ENCODE results near the gene ANO4. TPM values are rescaled to one million over a fixed set of nuclear protein-coding genes. Genes with fewer than 3 reads are reported as not detected.
"Not testable (repeated sequence)": the region's sequence is repeated elsewhere in the genome, so short reads cannot be mapped to it uniquely, and the experiment has no call there.

The ANO4 gene
- total RNA-seq, 1 experiment from 2014 or later, result 5.7 TPM

DNA sequence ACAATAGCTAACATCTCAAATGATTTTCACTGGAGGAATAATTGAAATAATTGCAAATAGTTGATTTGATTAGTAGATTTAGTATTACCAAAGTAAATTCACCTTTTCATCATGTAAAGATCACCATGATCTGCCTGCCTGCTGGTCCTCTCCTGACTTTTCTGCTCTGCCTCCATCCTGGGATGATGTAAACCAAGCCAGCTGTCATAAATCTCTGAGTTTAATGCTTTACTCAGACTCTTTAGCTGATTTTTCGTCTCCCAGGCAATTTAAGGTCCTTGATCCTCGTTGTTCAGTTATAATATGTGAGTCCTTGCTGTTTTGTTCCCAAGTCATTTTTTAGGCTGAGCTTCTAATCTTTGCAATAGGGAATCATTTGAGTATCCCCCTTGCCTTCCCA lies 138.0 kb downstream of the ANO4 start:
- no peak overlapping the region for H3K18ac ChIP-seq (ENCODE audit: insufficient read length, low read depth, low read length)
- no peak overlapping the region for H2AFZ ChIP-seq (ENCODE audit: low read length)
- H4K20me1 ChIP-seq (ENCODE audit: control insufficient read depth, insufficient read depth, insufficient read length), result no peaks in the 10 kb centered on the region
- no peaks in the 10 kb centered on the region for H3K9me3 Mint-ChIP-seq
- no peak overlapping the region for H3K9ac ChIP-seq (ENCODE audit: extremely low read depth, insufficient read length, low read length)
- no peaks in the 10 kb centered on the region for H3K27me3 Mint-ChIP-seq (ENCODE audit: low read depth)
- H3K27ac ChIP-seq (ENCODE audit: insufficient read length, low read depth, low read length), result no peak overlapping the region
- H3K56ac ChIP-seq (ENCODE audit: insufficient read length, low read depth, low read length), result no peak overlapping the region
- no peaks in the 10 kb centered on the region for H3K27me3 ChIP-seq (ENCODE audit: insufficient read depth, low read length)
- H3K4me3 Mint-ChIP-seq, result no peak overlapping the region
- no peak overlapping the region for H3K4me2 ChIP-seq (ENCODE audit: insufficient read depth, insufficient read length, low read length)
- peaks cover 7 to 11% of the 10 kb centered on the region in 2 experiments for H3K4me1 Mint-ChIP-seq
- H3T11ph ChIP-seq (ENCODE audit: low read length), result no peak overlapping the region
- no peak overlapping the region for H3K23ac ChIP-seq (ENCODE audit: insufficient read length, low read depth, low read length)
- no peak for DNase-seq
- no peak overlapping the region for H2BK120ac ChIP-seq (ENCODE audit: low read depth, low read length, poor library complexity, severe bottlenecking)
- H3K4ac ChIP-seq (ENCODE audit: low read depth, low read length), result no peak overlapping the region
- no peaks in the 10 kb centered on the region; a peak in 3 of 7 replicates for H3K36me3 Mint-ChIP-seq (ENCODE audit: insufficient read depth in 1 of 3, low read depth in 3 of 3)
- no peak overlapping the region for H3K27ac Mint-ChIP-seq
- no CpG with 5 or more reads among the region's 2 CpGs for WGBS (ENCODE audit: extremely low coverage, insufficient read length, low lambda C conversion rate)
- H3K4me1 ChIP-seq (ENCODE audit: insufficient read depth, low read length), result no peaks in the 10 kb centered on the region
- no peaks in the 10 kb centered on the region for H3K79me2 ChIP-seq (ENCODE audit: insufficient read depth, low read length)
- no peaks in the 10 kb centered on the region for H3K23me2 ChIP-seq (ENCODE audit: insufficient read length, low read depth, low read length, poor library complexity, severe bottlenecking)
- no peak overlapping the region for H2BK12ac ChIP-seq (ENCODE audit: insufficient read length, low read depth, low read length)
- no peak overlapping the region for H4K8ac ChIP-seq (replicated peaks; ENCODE audit: insufficient read length, low read depth, low read length)
- TF ChIP-seq, protein P1, sequence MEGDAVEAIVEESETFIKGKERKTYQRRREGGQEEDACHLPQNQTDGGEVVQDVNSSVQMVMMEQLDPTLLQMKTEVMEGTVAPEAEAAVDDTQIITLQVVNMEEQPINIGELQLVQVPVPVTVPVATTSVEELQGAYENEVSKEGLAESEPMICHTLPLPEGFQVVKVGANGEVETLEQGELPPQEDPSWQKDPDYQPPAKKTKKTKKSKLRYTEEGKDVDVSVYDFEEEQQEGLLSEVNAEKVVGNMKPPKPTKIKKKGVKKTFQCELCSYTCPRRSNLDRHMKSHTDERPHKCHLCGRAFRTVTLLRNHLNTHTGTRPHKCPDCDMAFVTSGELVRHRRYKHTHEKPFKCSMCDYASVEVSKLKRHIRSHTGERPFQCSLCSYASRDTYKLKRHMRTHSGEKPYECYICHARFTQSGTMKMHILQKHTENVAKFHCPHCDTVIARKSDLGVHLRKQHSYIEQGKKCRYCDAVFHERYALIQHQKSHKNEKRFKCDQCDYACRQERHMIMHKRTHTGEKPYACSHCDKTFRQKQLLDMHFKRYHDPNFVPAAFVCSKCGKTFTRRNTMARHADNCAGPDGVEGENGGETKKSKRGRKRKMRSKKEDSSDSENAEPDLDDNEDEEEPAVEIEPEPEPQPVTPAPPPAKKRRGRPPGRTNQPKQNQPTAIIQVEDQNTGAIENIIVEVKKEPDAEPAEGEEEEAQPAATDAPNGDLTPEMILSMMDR (conservative IDR thresholded peaks at IDR 0.05), result no peak
- H3K9me3 ChIP-seq (ENCODE audit: control insufficient read depth, low read depth, low read length), result no peaks in the 10 kb centered on the region
- H2BK5ac ChIP-seq (ENCODE audit: insufficient read length, low read length), result no peak overlapping the region
- H3K14ac ChIP-seq (ENCODE audit: insufficient read depth, low read length), result no peak overlapping the region
- no peaks in the 10 kb centered on the region for H3K79me1 ChIP-seq (ENCODE audit: insufficient read depth, low read depth, low read length, poor library complexity, severe bottlenecking)
- H2AK5ac ChIP-seq (ENCODE audit: insufficient read length, low read length), result no peak overlapping the region
- no peak overlapping the region for H2BK20ac ChIP-seq (ENCODE audit: low read depth, low read length, poor library complexity, severe bottlenecking)
- no peak overlapping the region for H2BK15ac ChIP-seq (ENCODE audit: low read depth, low read length)
- no peak overlapping the region for H4K91ac ChIP-seq (ENCODE audit: insufficient read length, low read depth, low read length)
- no peak overlapping the region for H4K5ac ChIP-seq (ENCODE audit: insufficient read length, low read depth, low read length)

DNA sequence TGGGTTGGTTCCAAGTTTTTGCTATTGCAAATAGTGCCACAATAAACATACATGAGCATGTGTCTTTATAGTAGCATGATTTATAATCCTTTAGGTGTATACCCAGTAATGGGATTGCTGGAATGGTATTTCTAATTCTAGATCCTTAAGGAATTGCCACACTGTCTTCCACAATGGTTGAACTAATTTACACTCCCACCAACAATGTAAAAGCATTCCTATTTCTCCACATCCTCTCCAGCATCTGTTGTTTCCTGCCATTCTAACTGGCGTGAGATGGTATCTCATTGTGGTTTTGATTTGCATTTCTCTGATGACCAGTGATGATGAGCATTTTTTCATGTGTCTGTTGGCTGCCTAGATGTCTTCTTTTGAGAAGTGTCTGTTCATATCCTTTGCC lies 139.0 kb downstream of the ANO4 start:
- not testable (repeated sequence) for H3K9me3 ChIP-seq (ENCODE audit: control insufficient read depth, low read depth, low read length); H3K27ac ChIP-seq (ENCODE audit: insufficient read length, low read depth, low read length); H3K27ac Mint-ChIP-seq; DNase-seq; H3K18ac ChIP-seq (ENCODE audit: insufficient read length, low read depth, low read length); H3K23me2 ChIP-seq (ENCODE audit: insufficient read length, low read depth, low read length, poor library complexity, severe bottlenecking); H3K4me3 Mint-ChIP-seq; H4K20me1 ChIP-seq (ENCODE audit: control insufficient read depth, insufficient read depth, insufficient read length); H2BK120ac ChIP-seq (ENCODE audit: low read depth, low read length, poor library complexity, severe bottlenecking); H2BK12ac ChIP-seq (ENCODE audit: insufficient read length, low read depth, low read length); H4K8ac ChIP-seq (replicated peaks; ENCODE audit: insufficient read length, low read depth, low read length); H3K4ac ChIP-seq (ENCODE audit: low read depth, low read length); H3K4me1 ChIP-seq (ENCODE audit: insufficient read depth, low read length); H3K4me2 ChIP-seq (ENCODE audit: insufficient read depth, insufficient read length, low read length); H3K27me3 Mint-ChIP-seq (ENCODE audit: low read depth); H2BK15ac ChIP-seq (ENCODE audit: low read depth, low read length); H3K27me3 ChIP-seq (ENCODE audit: insufficient read depth, low read length); H3K79me1 ChIP-seq (ENCODE audit: insufficient read depth, low read depth, low read length, poor library complexity, severe bottlenecking); H3K79me2 ChIP-seq (ENCODE audit: insufficient read depth, low read length); H2BK20ac ChIP-seq (ENCODE audit: low read depth, low read length, poor library complexity, severe bottlenecking); H3K56ac ChIP-seq (ENCODE audit: insufficient read length, low read depth, low read length); H3K9me3 Mint-ChIP-seq; H4K5ac ChIP-seq (ENCODE audit: insufficient read length, low read depth, low read length); H2BK5ac ChIP-seq (ENCODE audit: insufficient read length, low read length); H4K91ac ChIP-seq (ENCODE audit: insufficient read length, low read depth, low read length); H3K23ac ChIP-seq (ENCODE audit: insufficient read length, low read depth, low read length); H3K9ac ChIP-seq (ENCODE audit: extremely low read depth, insufficient read length, low read length); H2AK5ac ChIP-seq (ENCODE audit: insufficient read length, low read length); H3K14ac ChIP-seq (ENCODE audit: insufficient read depth, low read length); H3K36me3 Mint-ChIP-seq (ENCODE audit: insufficient read depth in 1 of 3, low read depth in 3 of 3); H3T11ph ChIP-seq (ENCODE audit: low read length); H2AFZ ChIP-seq (ENCODE audit: low read length)
- WGBS (ENCODE audit: extremely low coverage, insufficient read length, low lambda C conversion rate), result no CpG with 5 or more reads among the region's 1 CpG
- peaks cover 6 to 11% of the 10 kb centered on the region in 2 experiments for H3K4me1 Mint-ChIP-seq
